WTC11 (cell line): ENCODE data around the gene ABHD15. TPM values are rescaled to one million over a fixed set of nuclear protein-coding genes. Genes with fewer than 3 reads are reported as not detected.
A peak's percentile ranks its signal among the peaks of the same experiment; 100 is the strongest.

Source experiments
- ATAC-seq: fragments of 200-7000 bp; cut with Tn5 transposase; 2 replicates; pipeline ENCODE4 v1.10.0; 2021; ENCODE audit warnings: mild to moderate bottlenecking, moderate library complexity
- CTCF ChIA-PET: fragments of 300-600 bp; sonication (Branson Sonifier 250); formaldehyde crosslinking; loops from one replicate; lab custom pipeline; 2021; ENCODE audit warnings: antibody characterized with exemption; lab: Charles Lee
- POLR2A ChIA-PET: fragments of 350-600 bp; sonication (Branson Sonifier 250); formaldehyde crosslinking; loops from one replicate; lab custom pipeline; 2021; ENCODE audit warnings: antibody characterized with exemption; lab: Charles Lee
- DNase-seq: peaks from one replicate; pipeline ENCODE4 v3.0.0; 2021; ENCODE audit warnings: low spot score
- H3K27ac Mint-ChIP-seq: 2 replicates; pipeline ENCODE4 v1.8.0; 2021; ENCODE audit warnings: mixed read lengths
- H3K27me3 Mint-ChIP-seq: 2 replicates; pipeline ENCODE4 v1.8.0; 2021; ENCODE audit warnings: low read depth, mild to moderate bottlenecking, moderate library complexity, mixed read lengths
- H3K36me3 Mint-ChIP-seq: 2 replicates; pipeline ENCODE4 v1.8.0; 2021; ENCODE audit warnings: mixed read lengths
- H3K4me1 Mint-ChIP-seq: 2 replicates; pipeline ENCODE4 v1.8.0; 2022; ENCODE audit warnings: mixed read lengths
- H3K4me3 Mint-ChIP-seq: 2 replicates; pipeline ENCODE4 v1.8.0; 2021; ENCODE audit warnings: mild to moderate bottlenecking, moderate library complexity, mixed read lengths
- H3K9me3 Mint-ChIP-seq: 2 replicates; pipeline ENCODE4 v1.8.0; 2021; ENCODE audit warnings: mixed read lengths
- CDX4 ChIP-seq: fragments of 250-450 bp; sonication (Bioruptor Pico); IDR thresholded peaks from 2 replicates; pipeline ENCODE4 v1.9.0; 2021; ENCODE audit warnings: moderate library complexity, mild to moderate bottlenecking, inconsistent platforms, borderline replicate concordance
- CREB1 ChIP-seq: sonication (generic); formaldehyde crosslinking; IDR thresholded peaks from 2 replicates; pipeline ENCODE4 v1.8.0; 2023; ENCODE audit warnings: mild to moderate bottlenecking, missing genetic modification reagents
- CTCF ChIP-seq: fragments of 200-600 bp; IDR thresholded peaks from 2 replicates; pipeline ENCODE4 v1.8.0; 2022; ENCODE audit warnings: antibody characterized with exemption
- E2F5 ChIP-seq: sonication (generic); formaldehyde crosslinking; IDR thresholded peaks from 2 replicates; pipeline ENCODE4 v1.8.1; 2022; ENCODE audit warnings: mild to moderate bottlenecking, moderate library complexity, missing genetic modification reagents
- ELF4 ChIP-seq: sonication (generic); formaldehyde crosslinking; IDR thresholded peaks from 2 replicates; pipeline ENCODE4 v1.8.1; 2022; ENCODE audit warnings: low read depth, mild to moderate bottlenecking, moderate library complexity, missing genetic modification reagents
- ETV6 ChIP-seq: sonication (generic); formaldehyde crosslinking; IDR thresholded peaks from 2 replicates; pipeline ENCODE4 v1.8.1; 2022; ENCODE audit warnings: mild to moderate bottlenecking, missing genetic modification reagents
- FOXP1 ChIP-seq: sonication (generic); formaldehyde crosslinking; IDR thresholded peaks from 2 replicates; pipeline ENCODE4 v1.8.0; 2022; ENCODE audit warnings: missing genetic modification reagents, mild to moderate bottlenecking, moderate library complexity, borderline replicate concordance
- GRHL2 ChIP-seq: fragments of 250-450 bp; sonication (Bioruptor Pico); IDR thresholded peaks from 2 replicates; pipeline ENCODE4 v1.8.0; 2022; ENCODE audit warnings: mild to moderate bottlenecking, moderate library complexity; ENCODE audit not compliant: insufficient replicate concordance, severe bottlenecking
- GTF2I ChIP-seq: fragments of 250-450 bp; sonication (Bioruptor Pico); conservative IDR thresholded peaks from 2 replicates; pipeline ENCODE4 v1.4.0; 2021; ENCODE audit warnings: mild to moderate bottlenecking
- HMGA2 ChIP-seq: fragments of 250-450 bp; sonication (Bioruptor Pico); IDR thresholded peaks from 2 replicates; pipeline ENCODE4 v1.4.0; 2021; ENCODE audit warnings: mild to moderate bottlenecking, moderate library complexity
- HMGXB4 ChIP-seq: sonication (generic); formaldehyde crosslinking; IDR thresholded peaks from 2 replicates; pipeline ENCODE4 v1.8.1; 2023; ENCODE audit warnings: mild to moderate bottlenecking, moderate library complexity, missing genetic modification reagents
- KAT7 ChIP-seq: sonication (generic); formaldehyde crosslinking; IDR thresholded peaks from 2 replicates; pipeline ENCODE4 v1.8.1; 2023; ENCODE audit warnings: missing genetic modification reagents, mild to moderate bottlenecking, borderline replicate concordance
- NR2C2 ChIP-seq: sonication (generic); formaldehyde crosslinking; IDR thresholded peaks from 2 replicates; pipeline ENCODE4 v1.8.0; 2022; ENCODE audit warnings: mild to moderate bottlenecking, missing genetic modification reagents
- SMAD3 ChIP-seq: sonication (generic); formaldehyde crosslinking; IDR thresholded peaks from 2 replicates; pipeline ENCODE4 v1.8.0; 2022; ENCODE audit warnings: missing genetic modification reagents, mild to moderate bottlenecking, borderline replicate concordance
- SP1 ChIP-seq: sonication (generic); formaldehyde crosslinking; conservative IDR thresholded peaks from 2 replicates; pipeline ENCODE4 v1.8.1; 2022; ENCODE audit warnings: missing genetic modification reagents
- TEAD4 ChIP-seq: sonication (generic); formaldehyde crosslinking; IDR thresholded peaks from 2 replicates; pipeline ENCODE4 v1.8.0; 2022; ENCODE audit warnings: mild to moderate bottlenecking, missing genetic modification reagents
- TP53 ChIP-seq: sonication (generic); formaldehyde crosslinking; IDR thresholded peaks from 2 replicates; pipeline ENCODE4 v1.8.1; 2023; ENCODE audit warnings: mild to moderate bottlenecking, missing genetic modification reagents
- USF2 ChIP-seq: sonication (generic); formaldehyde crosslinking; IDR thresholded peaks from 2 replicates; pipeline ENCODE4 v1.8.1; 2023; ENCODE audit warnings: mild to moderate bottlenecking, missing genetic modification reagents, moderate library complexity
- ZBTB21 ChIP-seq: sonication (generic); formaldehyde crosslinking; IDR thresholded peaks from 2 replicates; pipeline ENCODE4 v1.8.1; 2023; ENCODE audit warnings: mild to moderate bottlenecking, missing genetic modification reagents, borderline replicate concordance
- ZNF219 ChIP-seq: sonication (generic); formaldehyde crosslinking; IDR thresholded peaks from 2 replicates; pipeline ENCODE4 v1.8.0; 2023; ENCODE audit warnings: missing genetic modification reagents, mild to moderate bottlenecking, borderline replicate concordance
- ZNF532 ChIP-seq: fragments of 250-450 bp; sonication (Bioruptor Pico); IDR thresholded peaks from 2 replicates; pipeline ENCODE4 v1.9.0; 2021; ENCODE audit warnings: mild to moderate bottlenecking, borderline replicate concordance
- total RNA-seq: library from RNA; stranded (reverse); gene quantifications from 3 replicates; pipeline ENCODE4 v1.2.3, GENCODE V29; 2021

The ABHD15 gene
- total RNA-seq, 1 experiment from 2014 or later: 2.8 TPM

GRCh38 chr17:29565643-29566472, 979 bp downstream of the ABHD15 start (continued):
- TF ChIP-seq CDX4 (CRISPR knock-in tag) (no peak), SP1 (no peak; the same call in 1 of the 2 replicates), CREB1 (no peak), ELF4 (CRISPR knock-in tag) (no peak), FOXP1 (peak; percentile 68; the same call in 1 of the 2 replicates), USF2 (CRISPR knock-in tag) (no peak), ETV6 (CRISPR knock-in tag) (no peak), CTCF (no peak), ZNF219 (CRISPR knock-in tag) (no peak), TEAD4 (no peak; the same call in 1 of the 2 replicates), SMAD3 (CRISPR knock-in tag) (no peak), ZBTB21 (0 out of 2 replicates have a peak, but pooled peaks have one; percentile 46), KAT7 (CRISPR knock-in tag) (no peak), NR2C2 (CRISPR knock-in tag) (no peak), GTF2I (no peak), HMGA2 (CRISPR knock-in tag) (no peak)

- POLR2A ChIA-PET: no interaction called here
Measured at GRCh38 chr17:29563816-29564215, 3.0 kb downstream of the ABHD15 start.

More at GRCh38 chr17:29563816-29564215, 3.0 kb downstream of the ABHD15 start:
- Mint-ChIP-seq H3K27me3 (peaks cover 42% of the 10 kb centered on the region), H3K27ac (no peak overlapping the region), H3K4me1 (peaks cover 8% of the 10 kb centered on the region), H3K4me3 (no peak overlapping the region), H3K9me3 (no peaks in the 10 kb centered on the region), H3K36me3 (no peaks in the 10 kb centered on the region)
- ATAC-seq (no peak), DNase-seq (peak; percentile 6)
- no peak for TF ChIP-seq ZNF532 (CRISPR knock-in tag)
- no peak for TF ChIP-seq E2F5 (CRISPR knock-in tag)
- TF ChIP-seq HMGXB4 (CRISPR knock-in tag): no peak
- no peak for TF ChIP-seq TP53
- TF ChIP-seq GRHL2: no peak
- TF ChIP-seq TEAD4: no peak
- CTCF ChIA-PET: interaction anchor here (0.6 to 11.4 kb wide), 3 partner anchors 49 to 194 kb away, joined by 3 to 112 read pairs (median 13); no protein-coding TSS in a partner anchor
